Fibroblast of skin of back (primary cell): ENCODE results near the gene NOD2.

Experiments used
- DNase-seq: peaks from one replicate; pipeline ENCODE4 v3.0.0-alpha.2; 2013

The NOD2 gene

GRCh38 chr16:50670476-50670875 is 22.9 kb upstream of the NOD2 start:
- no peak for DNase-seq

DNA sequence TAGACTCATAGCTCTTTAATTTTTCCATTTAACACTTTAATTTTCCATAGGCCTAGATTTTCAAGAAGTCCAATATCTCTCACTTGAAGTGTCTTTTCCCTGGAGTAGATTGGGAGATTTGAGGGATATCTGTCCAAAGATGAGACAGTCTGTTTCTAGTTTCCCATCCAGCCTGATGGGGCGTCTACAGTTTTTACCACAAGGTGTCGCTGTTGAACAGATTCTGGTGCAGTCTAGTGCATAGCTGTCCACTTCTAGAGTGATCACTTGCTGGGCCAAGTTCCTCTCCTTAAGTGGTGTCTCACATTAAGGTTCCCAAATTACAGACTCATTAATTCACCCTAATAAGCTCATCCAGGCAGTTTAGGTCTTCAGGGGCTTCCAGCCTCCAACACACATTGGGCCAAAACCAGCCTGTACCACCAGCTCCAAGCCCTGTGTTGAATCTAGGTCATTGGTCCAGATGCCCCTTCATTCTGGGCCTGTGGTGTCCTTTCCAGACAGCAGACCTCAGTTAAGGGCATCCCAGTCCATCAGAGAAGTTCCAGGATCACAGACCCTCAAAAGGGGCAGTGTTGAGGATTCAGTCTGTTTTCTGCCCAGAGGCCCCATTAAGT is 21.7 kb upstream of the NOD2 start:
- peak; percentile 18 for DNase-seq

GRCh38 chr16:50673496-50674275 is 19.7 kb upstream of the NOD2 start:
- DNase-seq, result no peak

- DNase-seq, result no peak
Measured at GRCh38 chr16:50674831-50675230, 18.6 kb upstream of the NOD2 start.

DNA sequence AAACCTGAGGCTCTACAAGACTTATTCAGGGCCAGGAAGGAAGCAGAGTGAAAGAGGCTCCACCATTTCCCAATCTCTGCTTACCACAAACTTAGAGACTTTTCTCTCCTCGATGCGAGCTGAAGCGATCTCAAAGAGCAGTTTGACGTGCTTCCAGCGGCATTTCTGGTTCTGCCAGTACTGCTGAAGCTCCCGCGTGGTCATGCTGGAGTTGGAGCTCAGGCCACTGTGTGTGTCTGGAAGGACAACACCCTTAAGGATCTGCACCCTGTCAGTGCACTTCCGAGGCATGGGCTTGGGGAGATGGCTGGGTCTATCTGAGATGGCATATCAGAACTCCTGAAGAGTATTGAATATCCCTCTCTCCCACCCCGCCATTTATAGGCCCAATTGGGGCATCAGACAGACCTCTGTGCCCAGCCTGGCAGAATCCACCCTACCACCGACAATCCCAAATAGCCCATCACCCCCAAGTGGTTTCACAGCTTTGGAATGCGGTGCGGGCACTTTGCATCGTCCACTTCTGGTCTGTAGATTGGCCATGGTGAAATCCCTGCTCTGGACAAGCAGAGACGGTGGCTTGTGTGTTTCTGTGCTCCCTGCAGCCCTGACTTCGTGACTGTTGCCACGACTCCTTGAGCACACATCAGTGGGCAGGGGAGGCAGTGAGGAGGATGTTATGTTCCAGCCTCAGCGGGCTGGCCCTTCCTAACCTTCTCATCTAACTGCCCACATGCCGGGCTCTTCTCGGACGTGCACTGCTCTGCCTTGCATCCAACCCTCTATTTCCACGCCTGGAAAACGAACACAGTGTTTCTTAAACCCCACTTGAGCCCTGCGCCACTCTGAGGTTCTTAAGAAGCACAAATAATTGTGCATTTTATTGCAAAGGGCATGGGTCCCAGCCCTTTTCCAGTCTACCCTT is 17.5 kb upstream of the NOD2 start:
- no peak for DNase-seq

GRCh38 chr16:50676684-50677225 is 16.7 kb upstream of the NOD2 start:
- no peak for DNase-seq

DNA sequence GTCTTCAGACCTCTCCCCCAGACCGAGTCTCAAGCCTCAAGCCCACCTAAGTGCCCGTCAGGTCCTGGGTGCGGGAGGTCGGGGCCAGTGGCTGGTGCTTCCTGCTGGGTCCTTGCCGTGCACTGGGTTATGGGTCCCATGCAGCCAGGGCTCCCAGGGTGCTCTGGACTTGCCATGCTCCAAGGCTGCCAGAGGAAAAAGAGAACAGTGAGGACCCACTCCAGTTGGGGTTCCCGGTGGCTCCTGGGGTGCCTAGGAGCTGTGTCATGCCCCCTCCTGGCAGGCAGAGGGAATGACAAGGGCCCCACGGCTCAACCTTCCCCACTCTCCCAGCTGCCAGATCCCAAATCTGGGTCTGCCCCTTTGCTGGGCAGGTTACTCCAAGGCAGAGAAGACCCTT is 16.1 kb upstream of the NOD2 start:
- DNase-seq, result no peak

- DNase-seq, result no peak
Measured at GRCh38 chr16:50678531-50678930, 14.9 kb upstream of the NOD2 start.

- DNase-seq, result no peak
Measured at GRCh38 chr16:50679266-50679665, 14.1 kb upstream of the NOD2 start.

DNA sequence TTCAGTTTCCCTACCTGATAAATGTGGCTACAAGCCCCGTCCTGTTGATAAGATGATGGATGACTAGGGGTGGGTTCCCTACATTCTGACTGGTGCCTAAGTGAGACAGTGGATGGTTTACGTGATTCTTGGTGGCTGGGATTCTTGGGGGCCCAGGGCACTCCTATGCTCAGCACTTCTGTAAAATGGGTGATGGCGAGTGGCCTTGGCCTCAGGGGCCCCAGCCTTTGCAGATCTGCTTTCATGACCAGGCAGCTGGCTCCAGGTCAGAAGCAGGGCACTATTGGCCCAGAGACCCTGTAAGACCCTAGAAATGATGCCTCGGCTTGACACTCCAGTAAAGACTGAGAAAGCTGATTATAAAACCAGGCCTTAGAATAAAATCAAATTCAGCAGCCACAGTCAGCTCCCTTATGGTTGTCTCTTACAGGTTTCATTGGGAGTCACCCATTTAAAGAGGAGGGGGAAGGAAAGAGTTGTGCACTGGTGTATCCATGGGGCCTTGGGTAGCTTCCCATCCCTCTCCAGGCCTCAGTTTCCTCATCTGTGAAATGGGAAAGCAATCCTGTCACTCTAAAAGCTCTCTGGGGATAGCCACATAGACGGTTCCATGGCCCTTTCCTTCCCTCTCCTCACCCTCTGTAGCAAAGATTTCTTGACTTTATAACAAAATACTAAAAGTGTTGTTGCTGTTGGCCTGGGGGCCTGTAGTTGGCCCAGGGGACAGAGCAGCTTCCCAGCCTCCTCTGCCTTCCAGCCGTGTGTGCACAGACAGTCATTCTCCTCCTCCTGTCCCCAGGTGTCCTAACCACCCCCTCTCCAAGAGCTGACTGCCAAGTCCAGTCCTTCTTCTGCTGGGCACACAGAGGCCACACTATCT is 13.5 kb upstream of the NOD2 start:
- no peak for DNase-seq

DNA sequence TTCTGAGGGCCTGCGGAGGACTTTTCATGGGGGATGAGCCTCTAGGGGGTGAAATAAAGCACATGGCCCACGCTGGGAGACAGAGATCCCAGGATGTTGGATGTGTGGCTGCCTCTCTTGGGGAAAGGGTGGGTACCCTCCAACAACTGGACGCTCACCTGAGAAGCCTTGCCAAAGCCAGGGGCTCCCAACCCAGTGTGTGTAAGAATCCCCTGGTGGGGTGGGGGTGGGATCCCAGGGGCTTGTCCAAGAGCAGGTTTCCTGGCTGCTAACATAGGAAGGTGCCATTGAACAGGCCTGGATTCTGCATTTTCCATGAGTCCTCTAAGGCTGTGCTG is 12.9 kb upstream of the NOD2 start:
- DNase-seq, result no peak

- no peak for DNase-seq
Measured at GRCh38 chr16:50681021-50681885, 12.2 kb upstream of the NOD2 start, which contains the start of gene SNX20. TSS of gene SNX20 (minus strand) at chr16:50681312. CDS start at chr16:50677526, 3,786 bp downstream.

DNA sequence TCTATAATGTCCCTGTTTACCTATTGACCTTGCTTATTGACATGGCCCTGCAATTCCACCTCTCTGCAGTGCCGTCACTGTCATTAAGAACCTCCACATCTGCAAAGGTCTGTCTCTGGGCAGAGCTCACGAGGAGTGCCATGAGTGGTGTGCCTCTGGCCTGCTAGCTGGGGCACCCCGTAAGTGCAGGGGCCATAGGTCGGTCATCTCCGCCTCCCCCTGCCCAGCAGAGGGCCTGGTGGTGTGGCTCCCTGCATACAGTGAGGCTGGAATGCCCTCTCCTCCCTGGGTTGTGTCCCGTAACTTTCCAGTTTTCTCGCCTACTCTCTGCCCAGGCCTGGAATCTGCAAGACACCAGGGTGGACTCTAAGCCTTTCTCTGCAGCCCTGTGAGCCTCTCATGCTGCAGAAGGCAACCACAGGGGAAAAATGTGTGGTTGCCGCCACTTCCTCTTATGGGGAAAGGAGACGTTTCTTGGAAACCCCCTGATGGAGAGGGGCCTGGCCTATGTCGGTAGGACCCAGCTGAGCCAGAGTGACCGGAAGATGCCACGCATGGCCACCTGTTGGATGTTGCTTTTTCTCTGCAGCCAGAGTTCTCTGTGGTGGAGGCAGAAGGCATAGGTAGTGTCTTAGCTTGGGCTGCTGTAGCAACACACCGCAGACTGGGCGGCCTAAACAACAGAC is 9.6 kb upstream of the NOD2 start:
- no peak for DNase-seq

- no peak for DNase-seq
Measured at GRCh38 chr16:50684823-50685461, 8.5 kb upstream of the NOD2 start.

DNA sequence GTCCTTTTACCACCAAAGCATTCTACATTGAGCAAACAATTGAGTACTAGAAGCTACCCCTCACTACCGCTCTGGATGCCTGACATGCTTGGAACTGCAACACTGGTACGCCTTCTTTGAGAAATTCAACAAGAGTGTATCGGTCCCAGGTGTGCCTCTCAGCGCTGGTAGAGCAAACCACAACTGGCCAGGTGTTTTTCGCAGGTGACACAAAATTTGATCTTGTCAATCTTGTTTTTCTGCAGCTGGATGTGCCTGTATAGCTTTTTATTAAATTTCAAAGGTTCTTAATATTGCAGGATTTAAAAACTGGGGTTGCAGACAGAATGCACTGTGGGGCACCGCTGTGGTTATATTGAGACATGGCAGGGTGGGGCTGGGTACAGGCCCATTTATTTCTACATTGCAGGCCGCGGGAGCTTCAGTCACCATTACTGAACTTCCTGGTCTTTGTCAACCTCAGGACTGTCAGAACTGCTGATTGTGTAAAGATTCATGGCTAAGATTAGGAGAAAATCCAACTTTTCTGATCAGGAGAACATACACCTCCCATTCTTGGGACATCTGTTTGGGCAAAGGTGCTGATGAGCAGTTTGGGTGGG is 7.8 kb upstream of the NOD2 start:
- DNase-seq, result no peak

DNA sequence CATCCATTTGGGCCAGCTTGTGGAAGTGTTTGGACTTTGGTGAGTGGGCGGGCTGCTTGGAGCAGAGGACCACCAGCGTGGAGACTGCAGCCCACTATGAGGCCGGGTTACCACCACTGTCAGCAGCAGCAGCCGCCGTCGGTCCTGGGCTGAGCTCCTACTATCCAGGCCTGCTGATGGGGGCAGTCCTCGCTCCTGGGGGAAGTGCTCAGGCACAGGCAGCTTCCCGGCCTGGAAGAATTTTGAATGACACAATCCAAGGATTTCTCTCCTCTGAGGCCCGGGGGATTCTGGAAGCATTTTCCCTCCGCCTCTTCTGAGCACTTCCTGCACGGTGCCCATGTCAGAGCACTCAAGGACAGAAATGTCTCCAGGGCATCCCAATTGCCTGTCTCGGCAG is 5.3 kb upstream of the NOD2 start:
- no peak for DNase-seq

DNA sequence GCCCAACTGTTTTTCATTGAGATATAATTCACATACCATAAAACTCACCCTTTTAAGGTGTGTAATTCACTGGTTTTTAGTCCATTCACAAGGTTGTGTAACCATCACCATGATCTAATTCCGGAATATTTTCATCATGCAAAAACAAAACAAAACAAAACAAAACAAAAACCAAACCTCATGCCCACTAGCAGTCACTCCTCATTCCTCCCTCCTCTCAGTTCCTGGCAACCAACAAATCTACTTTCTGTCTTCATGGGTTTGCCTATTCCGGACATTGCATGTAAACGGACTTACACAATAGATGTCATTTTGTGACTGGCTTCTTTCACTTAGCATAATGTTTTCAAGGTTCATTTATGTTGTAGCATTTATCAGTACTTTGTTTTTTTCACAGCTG is 4.5 kb upstream of the NOD2 start:
- no peak for DNase-seq

DNA sequence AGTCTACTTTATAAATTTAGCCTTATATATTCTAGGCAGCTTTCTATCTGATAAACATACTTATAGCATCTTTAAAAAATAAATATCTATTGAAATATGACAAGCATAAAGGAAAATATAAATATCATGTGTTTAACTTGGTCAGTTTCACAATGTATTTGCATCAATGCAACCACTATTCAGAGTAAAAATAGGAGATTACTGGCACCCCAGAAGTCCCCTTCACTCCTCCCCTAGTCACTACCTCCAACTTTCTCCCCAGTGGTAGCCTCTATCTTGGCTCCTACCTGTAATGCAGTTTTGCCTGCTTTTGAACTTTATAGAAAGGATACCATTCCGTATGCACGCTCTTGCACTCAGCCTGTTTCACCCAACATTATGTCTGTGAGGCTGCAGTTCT is 3.2 kb upstream of the NOD2 start:
- no peak for DNase-seq

DNA sequence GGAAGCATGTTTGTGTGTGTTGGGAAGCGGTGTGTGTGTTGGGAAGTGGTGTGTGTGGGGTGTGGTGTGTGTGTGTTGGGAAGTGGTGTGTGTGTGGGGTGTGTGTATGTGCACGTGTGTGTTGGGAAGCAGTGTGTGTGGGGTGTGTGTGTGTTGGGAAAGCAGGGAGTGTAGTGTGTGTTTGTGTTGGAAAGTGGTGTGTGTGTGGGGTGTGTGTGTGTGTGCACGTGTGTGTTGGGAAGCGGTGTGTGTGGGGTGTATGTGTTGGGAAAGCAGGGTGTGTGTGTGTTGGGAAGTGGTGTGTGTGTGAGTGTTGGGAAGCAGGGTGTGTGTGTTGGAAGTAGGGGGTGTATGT is 785 bp upstream of the NOD2 start:
- DNase-seq, result no peak

- no peak for DNase-seq
Measured at GRCh38 chr16:50694206-50694605, 800 bp downstream of the NOD2 start.
